ENCODE results near the gene TKT. TPM values are rescaled to one million over a fixed set of nuclear protein-coding genes. Genes with fewer than 3 reads are reported as not detected.

The TKT gene
- total and polyA plus RNA-seq, 2 experiments from 2014 or later = 584 to 1,411 TPM

- ATAC-seq (no peak), DNase-seq (ENCODE audit: low spot score) (no peak)
- Histone ChIP-seq H4K20me1 (replicated peaks; ENCODE audit: insufficient read depth) (peaks cover 96% of the 10 kb centered on the region), H3F3A (replicated peaks; ENCODE audit: low read depth) (peaks cover 8% of the 10 kb centered on the region; the same call in 1 of the 2 replicates), H3K27me3 (ENCODE audit: insufficient read depth) (no peaks in the 10 kb centered on the region), H3K4me1 (ENCODE audit: insufficient read depth) (peaks cover 89% of the 10 kb centered on the region), H2AFZ (no peak overlapping the region), H3K4me2 (peak overlapping the region; percentile 69), H3K9me2 (ENCODE audit: insufficient read depth) (no peaks in the 10 kb centered on the region), H3K79me2 (replicated peaks; ENCODE audit: insufficient read depth) (peaks cover 100% of the 10 kb centered on the region), H3K4me3 (0 out of 2 replicates have a peak overlapping the region, but pooled peaks have one; percentile 20), H3K36me3 (ENCODE audit: insufficient read depth) (peaks cover 15% of the 10 kb centered on the region; the same call in 1 of the 2 replicates), H3K27ac (ENCODE audit: low read depth) (no peak overlapping the region)
- peaks cover 87% of the 10 kb centered on the region for H3K4me1 Mint-ChIP-seq
- TF ChIP-seq ZNF331 (CRISPR knock-in tag; IDR thresholded peaks at IDR 0.05; ENCODE audit: low read depth) (no peak), EZH2phosphoT487 (IDR thresholded peaks at IDR 0.05; ENCODE audit: unreplicated experiment) (no peak), ETS1 (IDR thresholded peaks at IDR 0.05) (no peak), CREB1 (CRISPR knock-in tag; IDR thresholded peaks at IDR 0.05; ENCODE audit: low read depth) (no peak), NANOG (IDR thresholded peaks at IDR 0.05; ENCODE audit: borderline replicate concordance) (no peak), POLR2AphosphoS5 (IDR thresholded peaks at IDR 0.05; ENCODE audit: low read depth) (no peak), EZH2 (IDR thresholded peaks at IDR 0.05; ENCODE audit: low read depth, unreplicated experiment) (no peak), JUNB (IDR thresholded peaks at IDR 0.05; ENCODE audit: unreplicated experiment) (no peak)
- TF ChIP-seq, protein P1, sequence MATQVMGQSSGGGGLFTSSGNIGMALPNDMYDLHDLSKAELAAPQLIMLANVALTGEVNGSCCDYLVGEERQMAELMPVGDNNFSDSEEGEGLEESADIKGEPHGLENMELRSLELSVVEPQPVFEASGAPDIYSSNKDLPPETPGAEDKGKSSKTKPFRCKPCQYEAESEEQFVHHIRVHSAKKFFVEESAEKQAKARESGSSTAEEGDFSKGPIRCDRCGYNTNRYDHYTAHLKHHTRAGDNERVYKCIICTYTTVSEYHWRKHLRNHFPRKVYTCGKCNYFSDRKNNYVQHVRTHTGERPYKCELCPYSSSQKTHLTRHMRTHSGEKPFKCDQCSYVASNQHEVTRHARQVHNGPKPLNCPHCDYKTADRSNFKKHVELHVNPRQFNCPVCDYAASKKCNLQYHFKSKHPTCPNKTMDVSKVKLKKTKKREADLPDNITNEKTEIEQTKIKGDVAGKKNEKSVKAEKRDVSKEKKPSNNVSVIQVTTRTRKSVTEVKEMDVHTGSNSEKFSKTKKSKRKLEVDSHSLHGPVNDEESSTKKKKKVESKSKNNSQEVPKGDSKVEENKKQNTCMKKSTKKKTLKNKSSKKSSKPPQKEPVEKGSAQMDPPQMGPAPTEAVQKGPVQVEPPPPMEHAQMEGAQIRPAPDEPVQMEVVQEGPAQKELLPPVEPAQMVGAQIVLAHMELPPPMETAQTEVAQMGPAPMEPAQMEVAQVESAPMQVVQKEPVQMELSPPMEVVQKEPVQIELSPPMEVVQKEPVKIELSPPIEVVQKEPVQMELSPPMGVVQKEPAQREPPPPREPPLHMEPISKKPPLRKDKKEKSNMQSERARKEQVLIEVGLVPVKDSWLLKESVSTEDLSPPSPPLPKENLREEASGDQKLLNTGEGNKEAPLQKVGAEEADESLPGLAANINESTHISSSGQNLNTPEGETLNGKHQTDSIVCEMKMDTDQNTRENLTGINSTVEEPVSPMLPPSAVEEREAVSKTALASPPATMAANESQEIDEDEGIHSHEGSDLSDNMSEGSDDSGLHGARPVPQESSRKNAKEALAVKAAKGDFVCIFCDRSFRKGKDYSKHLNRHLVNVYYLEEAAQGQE (IDR thresholded peaks at IDR 0.05; ENCODE audit: unreplicated experiment) = no peak
- TF ChIP-seq, protein P2, sequence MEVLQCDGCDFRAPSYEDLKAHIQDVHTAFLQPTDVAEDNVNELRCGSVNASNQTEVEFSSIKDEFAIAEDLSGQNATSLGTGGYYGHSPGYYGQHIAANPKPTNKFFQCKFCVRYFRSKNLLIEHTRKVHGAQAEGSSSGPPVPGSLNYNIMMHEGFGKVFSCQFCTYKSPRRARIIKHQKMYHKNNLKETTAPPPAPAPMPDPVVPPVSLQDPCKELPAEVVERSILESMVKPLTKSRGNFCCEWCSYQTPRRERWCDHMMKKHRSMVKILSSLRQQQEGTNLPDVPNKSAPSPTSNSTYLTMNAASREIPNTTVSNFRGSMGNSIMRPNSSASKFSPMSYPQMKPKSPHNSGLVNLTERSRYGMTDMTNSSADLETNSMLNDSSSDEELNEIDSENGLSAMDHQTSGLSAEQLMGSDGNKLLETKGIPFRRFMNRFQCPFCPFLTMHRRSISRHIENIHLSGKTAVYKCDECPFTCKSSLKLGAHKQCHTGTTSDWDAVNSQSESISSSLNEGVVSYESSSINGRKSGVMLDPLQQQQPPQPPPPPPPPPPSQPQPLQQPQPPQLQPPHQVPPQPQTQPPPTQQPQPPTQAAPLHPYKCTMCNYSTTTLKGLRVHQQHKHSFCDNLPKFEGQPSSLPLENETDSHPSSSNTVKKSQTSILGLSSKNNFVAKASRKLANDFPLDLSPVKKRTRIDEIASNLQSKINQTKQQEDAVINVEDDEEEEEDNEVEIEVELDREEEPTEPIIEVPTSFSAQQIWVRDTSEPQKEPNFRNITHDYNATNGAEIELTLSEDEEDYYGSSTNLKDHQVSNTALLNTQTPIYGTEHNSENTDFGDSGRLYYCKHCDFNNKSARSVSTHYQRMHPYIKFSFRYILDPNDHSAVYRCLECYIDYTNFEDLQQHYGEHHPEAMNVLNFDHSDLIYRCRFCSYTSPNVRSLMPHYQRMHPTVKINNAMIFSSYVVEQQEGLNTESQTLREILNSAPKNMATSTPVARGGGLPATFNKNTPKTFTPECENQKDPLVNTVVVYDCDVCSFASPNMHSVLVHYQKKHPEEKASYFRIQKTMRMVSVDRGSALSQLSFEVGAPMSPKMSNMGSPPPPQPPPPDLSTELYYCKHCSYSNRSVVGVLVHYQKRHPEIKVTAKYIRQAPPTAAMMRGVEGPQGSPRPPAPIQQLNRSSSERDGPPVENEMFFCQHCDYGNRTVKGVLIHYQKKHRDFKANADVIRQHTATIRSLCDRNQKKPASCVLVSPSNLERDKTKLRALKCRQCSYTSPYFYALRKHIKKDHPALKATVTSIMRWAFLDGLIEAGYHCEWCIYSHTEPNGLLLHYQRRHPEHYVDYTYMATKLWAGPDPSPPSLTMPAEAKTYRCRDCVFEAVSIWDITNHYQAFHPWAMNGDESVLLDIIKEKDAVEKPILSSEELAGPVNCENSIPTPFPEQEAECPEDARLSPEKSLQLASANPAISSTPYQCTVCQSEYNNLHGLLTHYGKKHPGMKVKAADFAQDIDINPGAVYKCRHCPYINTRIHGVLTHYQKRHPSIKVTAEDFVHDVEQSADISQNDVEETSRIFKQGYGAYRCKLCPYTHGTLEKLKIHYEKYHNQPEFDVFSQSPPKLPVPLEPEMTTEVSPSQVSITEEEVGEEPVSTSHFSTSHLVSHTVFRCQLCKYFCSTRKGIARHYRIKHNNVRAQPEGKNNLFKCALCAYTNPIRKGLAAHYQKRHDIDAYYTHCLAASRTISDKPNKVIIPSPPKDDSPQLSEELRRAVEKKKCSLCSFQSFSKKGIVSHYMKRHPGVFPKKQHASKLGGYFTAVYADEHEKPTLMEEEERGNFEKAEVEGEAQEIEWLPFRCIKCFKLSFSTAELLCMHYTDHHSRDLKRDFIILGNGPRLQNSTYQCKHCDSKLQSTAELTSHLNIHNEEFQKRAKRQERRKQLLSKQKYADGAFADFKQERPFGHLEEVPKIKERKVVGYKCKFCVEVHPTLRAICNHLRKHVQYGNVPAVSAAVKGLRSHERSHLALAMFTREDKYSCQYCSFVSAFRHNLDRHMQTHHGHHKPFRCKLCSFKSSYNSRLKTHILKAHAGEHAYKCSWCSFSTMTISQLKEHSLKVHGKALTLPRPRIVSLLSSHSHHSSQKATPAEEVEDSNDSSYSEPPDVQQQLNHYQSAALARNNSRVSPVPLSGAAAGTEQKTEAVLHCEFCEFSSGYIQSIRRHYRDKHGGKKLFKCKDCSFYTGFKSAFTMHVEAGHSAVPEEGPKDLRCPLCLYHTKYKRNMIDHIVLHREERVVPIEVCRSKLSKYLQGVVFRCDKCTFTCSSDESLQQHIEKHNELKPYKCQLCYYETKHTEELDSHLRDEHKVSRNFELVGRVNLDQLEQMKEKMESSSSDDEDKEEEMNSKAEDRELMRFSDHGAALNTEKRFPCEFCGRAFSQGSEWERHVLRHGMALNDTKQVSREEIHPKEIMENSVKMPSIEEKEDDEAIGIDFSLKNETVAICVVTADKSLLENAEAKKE (CRISPR knock-in tag; IDR thresholded peaks at IDR 0.05) = no peak
- peaks cover 77% of the 10 kb centered on the region for H3K36me3 Mint-ChIP-seq (ENCODE audit: low read depth)
- H3K9me3 Mint-ChIP-seq = no peaks in the 10 kb centered on the region
- H3K27ac Mint-ChIP-seq = no peak overlapping the region; the same call in 1 of the 2 replicates
- peaks cover 13% of the 10 kb centered on the region for H3K27me3 Mint-ChIP-seq (ENCODE audit: insufficient read depth, low read depth, poor library complexity)
- peak overlapping the region; percentile 47; the same call in 2 of the 3 replicates for H3K4me3 Mint-ChIP-seq
Measured at GRCh38 chr3:53247619-53248018, 8.2 kb downstream of the TKT start.
